ENCODE measurements around the gene CALML5. TPM values are rescaled to one million over a fixed set of nuclear protein-coding genes. Genes with fewer than 3 reads are reported as not detected.

Gene CALML5
- total RNA-seq, 1 experiment from 2014 or later: not detected

- no TSS peak for BruUV-seq (replicated peaks)
- CTCF ChIA-PET: interaction anchor here (0.6 to 2.7 kb wide), 2 partner anchors 21 to 78 kb away, joined by 3 to 21 read pairs; no protein-coding TSS in a partner anchor
- DNase-seq (ENCODE audit: unreplicated experiment): no peak
- Mint-ChIP-seq H3K27me3 (ENCODE audit: insufficient read depth, unreplicated experiment) (no peaks in the 10 kb centered on the region), H3K4me3 (ENCODE audit: unreplicated experiment) (no peak overlapping the region), H3K36me3 (ENCODE audit: insufficient read depth, unreplicated experiment) (peaks cover 20% of the 10 kb centered on the region), H3K9me3 (ENCODE audit: unreplicated experiment) (no peaks in the 10 kb centered on the region), H3K27ac (ENCODE audit: low read depth, unreplicated experiment) (no peak overlapping the region), H3K4me1 (ENCODE audit: insufficient read depth, unreplicated experiment) (peaks cover 12% of the 10 kb centered on the region)
- intact Hi-C loops (cut with micrococcal nuclease): loop anchor here (5.0 kb wide), 1 partner anchor 98 kb away; no protein-coding TSS in a partner anchor
- TF ChIP-seq CTCF (IDR thresholded peaks at IDR 0.05; ENCODE audit: unreplicated experiment): no peak
- POLR2A ChIA-PET: interaction anchor here (0.7 to 7.4 kb wide), 10 partner anchors 10 to 103 kb away, joined by 3 to 88 read pairs (median 31); no protein-coding TSS in a partner anchor
Observed at GRCh38 chr10:5545011-5545410, 45.6 kb upstream of the CALML5 start.

GRCh38 chr10:5544216-5544805 lies 44.9 kb upstream of the CALML5 start:
- no TSS peak for BruUV-seq (replicated peaks)
- Mint-ChIP-seq H3K36me3 (ENCODE audit: insufficient read depth, unreplicated experiment) (peaks cover 20% of the 10 kb centered on the region), H3K27me3 (ENCODE audit: insufficient read depth, unreplicated experiment) (no peaks in the 10 kb centered on the region), H3K27ac (ENCODE audit: low read depth, unreplicated experiment) (no peak overlapping the region), H3K4me1 (ENCODE audit: insufficient read depth, unreplicated experiment) (peaks cover 12% of the 10 kb centered on the region), H3K9me3 (ENCODE audit: unreplicated experiment) (no peaks in the 10 kb centered on the region), H3K4me3 (ENCODE audit: unreplicated experiment) (no peak overlapping the region)
- POLR2A ChIA-PET: interaction anchor here (0.7 to 1.3 kb wide), 2 partner anchors 18 to 56 kb away, joined by 4 to 5 read pairs; no protein-coding TSS in a partner anchor
- intact Hi-C loops (cut with micrococcal nuclease): no loop called here
- CTCF ChIA-PET: no interaction called here
- no peak for TF ChIP-seq CTCF (IDR thresholded peaks at IDR 0.05; ENCODE audit: unreplicated experiment)
- peak; percentile 29 for DNase-seq (ENCODE audit: unreplicated experiment)

GRCh38 chr10:5543623-5544022 lies 44.3 kb upstream of the CALML5 start:
- no peaks in the 10 kb centered on the region for H3K27me3 Mint-ChIP-seq (ENCODE audit: insufficient read depth, unreplicated experiment)
- H3K9me3 Mint-ChIP-seq (ENCODE audit: unreplicated experiment): peaks cover 2% of the 10 kb centered on the region
- intact Hi-C loops (cut with micrococcal nuclease): no loop called here
- no peak for DNase-seq (ENCODE audit: unreplicated experiment)
- no peak overlapping the region for H3K4me3 Mint-ChIP-seq (ENCODE audit: unreplicated experiment)
- peaks cover 19% of the 10 kb centered on the region for H3K4me1 Mint-ChIP-seq (ENCODE audit: insufficient read depth, unreplicated experiment)
- no peak for TF ChIP-seq CTCF (IDR thresholded peaks at IDR 0.05; ENCODE audit: unreplicated experiment)
- POLR2A ChIA-PET: interaction anchor here (0.7 to 1.3 kb wide), 2 partner anchors 55 to 76 kb away, joined by 3 to 4 read pairs; no protein-coding TSS in a partner anchor
- H3K36me3 Mint-ChIP-seq (ENCODE audit: insufficient read depth, unreplicated experiment): peaks cover 20% of the 10 kb centered on the region
- H3K27ac Mint-ChIP-seq (ENCODE audit: low read depth, unreplicated experiment): no peak overlapping the region
- CTCF ChIA-PET: no interaction called here
- no TSS peak for BruUV-seq (replicated peaks)

GRCh38 chr10:5542100-5542499 lies 42.7 kb upstream of the CALML5 start:
- H3K27me3 Mint-ChIP-seq (ENCODE audit: insufficient read depth, unreplicated experiment): no peaks in the 10 kb centered on the region
- peaks cover 20% of the 10 kb centered on the region for H3K36me3 Mint-ChIP-seq (ENCODE audit: insufficient read depth, unreplicated experiment)
- POLR2A ChIA-PET: interaction anchor here (0.8 to 1.2 kb wide), 3 partner anchors 24 to 43 kb away, joined by 3 to 4 read pairs (median 4); no protein-coding TSS in a partner anchor
- peaks cover 29% of the 10 kb centered on the region for H3K4me1 Mint-ChIP-seq (ENCODE audit: insufficient read depth, unreplicated experiment)
- peaks cover 8% of the 10 kb centered on the region for H3K9me3 Mint-ChIP-seq (ENCODE audit: unreplicated experiment)
- intact Hi-C loops (cut with micrococcal nuclease): no loop called here
- no peak overlapping the region for H3K27ac Mint-ChIP-seq (ENCODE audit: low read depth, unreplicated experiment)
- no peak for TF ChIP-seq CTCF (IDR thresholded peaks at IDR 0.05; ENCODE audit: unreplicated experiment)
- H3K4me3 Mint-ChIP-seq (ENCODE audit: unreplicated experiment): no peak overlapping the region
- DNase-seq (ENCODE audit: unreplicated experiment): no peak
- BruUV-seq (replicated peaks): no TSS peak
- CTCF ChIA-PET: interaction anchor here (0.6 to 0.7 kb wide), 2 partner anchors 68 to 494 kb away, joined by 3 read pairs; no protein-coding TSS in a partner anchor

All from MCF 10A (cell line).